ENCODE results near the gene PPP2R5C. TPM values are rescaled to one million over a fixed set of nuclear protein-coding genes. Genes with fewer than 3 reads are reported as not detected.

Gene PPP2R5C
- total RNA-seq, 1 donor = 114 TPM

DNA sequence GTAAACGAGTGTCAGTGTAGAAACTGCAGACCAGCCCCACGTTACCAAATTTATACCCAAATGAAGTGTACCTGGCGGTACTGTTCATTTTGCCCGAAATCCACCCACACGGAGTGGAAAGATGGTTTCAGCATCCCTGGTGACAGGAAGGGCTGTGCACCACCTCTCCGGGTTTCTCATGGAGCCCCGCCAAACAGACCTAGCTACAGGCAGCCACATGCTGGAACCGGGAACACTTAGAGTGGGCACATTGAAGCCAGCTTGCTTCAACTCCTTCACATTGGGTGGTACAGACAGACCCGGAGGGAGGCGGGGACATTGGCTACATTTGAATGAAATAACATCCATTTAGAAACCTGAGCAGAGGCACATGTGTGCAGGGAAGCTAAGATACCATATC, 84.4 kb downstream of the PPP2R5C start:
- TF ChIP-seq CTCF (IDR thresholded peaks at IDR 0.05; ENCODE audit: insufficient read depth, low read length) = no peak
- no peak overlapping the region for H3K4me3 ChIP-seq (ENCODE audit: low read depth, low read length)
- no peak for DNase-seq (ENCODE audit: low read depth)

DNA sequence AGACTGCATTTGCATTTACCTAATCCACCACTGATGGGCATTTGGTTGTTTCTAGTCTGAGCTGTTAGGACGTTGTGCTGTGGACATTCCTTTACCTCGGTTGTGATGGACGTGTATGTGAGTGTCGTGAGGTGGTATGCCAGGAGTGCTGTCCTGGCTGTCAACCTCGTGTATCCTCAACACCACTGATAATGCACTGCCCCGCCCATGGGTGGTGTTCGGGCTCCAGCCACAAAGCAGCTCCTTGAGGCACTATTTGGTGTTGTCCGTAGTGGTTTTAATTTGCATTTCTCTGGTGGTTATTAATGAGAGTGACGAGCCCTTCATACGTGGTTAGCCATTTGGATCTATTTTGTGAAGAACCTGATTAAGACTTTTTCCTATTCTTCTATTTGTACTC, 87.6 kb downstream of the PPP2R5C start:
- TF ChIP-seq CTCF (IDR thresholded peaks at IDR 0.05; ENCODE audit: insufficient read depth, low read length) = no peak
- no peak for DNase-seq (ENCODE audit: low read depth)
- no peak overlapping the region for H3K4me3 ChIP-seq (ENCODE audit: low read depth, low read length)

GRCh38 chr14:101849640-101850039, 88.1 kb downstream of the PPP2R5C start:
- no peak for DNase-seq (ENCODE audit: low read depth)
- TF ChIP-seq CTCF (IDR thresholded peaks at IDR 0.05; ENCODE audit: insufficient read depth, low read length) = no peak
- H3K4me3 ChIP-seq (ENCODE audit: low read depth, low read length) = no peak overlapping the region

GRCh38 chr14:101851183-101851582, 89.7 kb downstream of the PPP2R5C start:
- no peak for TF ChIP-seq CTCF (IDR thresholded peaks at IDR 0.05; ENCODE audit: insufficient read depth, low read length)
- no peak overlapping the region for H3K4me3 ChIP-seq (ENCODE audit: low read depth, low read length)
- no peak for DNase-seq (ENCODE audit: low read depth)

GRCh38 chr14:101851736-101852405, 90.4 kb downstream of the PPP2R5C start:
- TF ChIP-seq CTCF (IDR thresholded peaks at IDR 0.05; ENCODE audit: insufficient read depth, low read length) = no peak
- DNase-seq (ENCODE audit: low read depth) = no peak
- no peak overlapping the region for H3K4me3 ChIP-seq (ENCODE audit: low read depth, low read length)

DNA sequence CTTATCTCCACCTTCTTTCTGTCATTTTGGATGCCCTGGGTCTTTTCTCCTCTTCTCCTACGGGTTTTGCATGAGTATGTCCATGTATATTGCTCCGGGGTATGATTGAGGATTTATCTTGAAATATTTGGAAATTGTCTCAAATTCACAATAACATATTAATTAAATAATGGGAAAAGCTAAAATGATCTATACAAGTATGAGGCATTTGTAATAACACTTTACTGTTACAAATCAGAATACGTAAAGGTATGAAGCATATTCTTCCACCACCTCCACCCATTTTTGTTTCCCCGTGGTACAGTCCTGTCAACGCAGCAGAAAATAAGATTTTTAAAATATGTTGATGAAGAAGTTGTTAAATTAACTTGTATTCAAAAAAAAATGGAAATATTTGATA, 91.3 kb downstream of the PPP2R5C start:
- no peak for DNase-seq (ENCODE audit: low read depth)
- no peak overlapping the region for H3K4me3 ChIP-seq (ENCODE audit: low read depth, low read length)
- no peak for TF ChIP-seq CTCF (IDR thresholded peaks at IDR 0.05; ENCODE audit: insufficient read depth, low read length)

DNA sequence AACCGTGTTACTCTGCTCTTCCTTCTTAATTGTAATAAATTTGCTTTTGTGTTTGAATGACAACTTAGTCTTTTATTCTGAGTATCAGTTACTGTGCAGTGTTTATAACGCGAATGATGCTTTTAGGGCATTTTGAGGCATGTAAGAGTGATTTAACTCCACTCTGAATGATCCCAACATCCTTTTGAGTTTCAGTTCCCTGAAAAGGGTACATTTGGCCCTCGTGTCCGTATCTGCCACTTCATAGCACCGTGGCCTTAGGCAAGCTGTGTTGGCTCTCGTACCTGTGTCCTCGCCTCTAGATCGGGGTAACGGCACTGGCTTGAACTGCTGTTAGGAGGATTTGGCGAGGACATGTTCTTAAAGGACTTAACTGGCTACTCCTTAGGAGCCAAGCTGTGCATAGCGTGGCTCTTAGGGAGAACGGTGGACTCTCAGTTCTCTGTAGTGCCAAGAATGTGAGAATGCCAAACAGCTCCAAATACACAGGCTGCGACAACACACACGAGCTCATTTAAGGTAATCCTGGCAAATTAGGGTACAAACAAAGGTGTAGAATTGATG, 92.0 kb downstream of the PPP2R5C start:
- no peak for DNase-seq (ENCODE audit: low read depth)
- H3K4me3 ChIP-seq (ENCODE audit: low read depth, low read length) = no peak overlapping the region
- TF ChIP-seq CTCF (IDR thresholded peaks at IDR 0.05; ENCODE audit: insufficient read depth, low read length) = no peak

All from fibroblast of the aortic adventitia (primary cell).